H1 (cell line): ENCODE measurements around the gene NID2. TPM values are rescaled to one million over a fixed set of nuclear protein-coding genes. Genes with fewer than 3 reads are reported as not detected.

Experiments used
- CHD7 ChIP-seq: fragments of 300-600 bp; sonication (generic); IDR thresholded peaks from 2 replicates; pipeline ENCODE4 v1.7.1; 2012; ENCODE audit warnings: low read length, moderate library complexity, mild to moderate bottlenecking, inconsistent platforms; ENCODE audit not compliant: insufficient replicate concordance
- RFX5 ChIP-seq: IDR thresholded peaks from 2 replicates; pipeline ENCODE4 v1.6.1; 2011; ENCODE audit warnings: low read depth, low read length, improper control_type of control experiment, borderline replicate concordance
- RXRA ChIP-seq: IDR thresholded peaks from 2 replicates; pipeline ENCODE4 v1.6.1; 2011; ENCODE audit warnings: low read depth, mild to moderate bottlenecking, low read length, moderate library complexity; ENCODE audit not compliant: insufficient read depth
- polyA plus RNA-seq, 7 experiments: library from polyadenylated mRNA; depleted of rRNA in 3 of 7; stranded (reverse) in 5 of 7; unstranded in 2 of 7; fragments of >200 nt in 5 of 7; fragments of 200-250 nt in 2 of 7; gene quantifications; 1 replicate in 5 of 7; 2 replicates in 1 of 7; 4 replicates in 1 of 7; pipeline versions ENCODE4 v1.2.1 to v1.2.3, GENCODE V29; 2011 to 2013; ENCODE audit warnings: missing spikeins in 2 of 7, mixed read lengths in 2 of 7
- total RNA-seq: library from RNA; stranded (reverse); fragmentation: NEBNext Ultra II Directional; extraction: Animal tissue kit (Norgen Biotek cat#: 25700); gene quantifications from 2 replicates; pipeline ENCODE4 v1.2.1, GENCODE V29; 2021

The NID2 gene
- total and polyA plus RNA-seq, 2 of the 8 experiments (the other 6 are each of a cell fraction or from before 2014, with no cell fraction given), result 6.1 to 12.6 TPM

- no peak for TF ChIP-seq CHD7
- TF ChIP-seq RXRA, result no peak
- no peak for TF ChIP-seq RFX5
These were observed 7.5 kb upstream of the NID2 start (continued) for GRCh38 chr14:52076334-52076733.
